Adrenal gland (tissue), 5 donors: ENCODE results near the gene LAMA5.

ENCODE experiments used
- POLR2A ChIP-seq, 2 donors: fragments of 450-650 bp; IDR thresholded peaks; one replicate each; pipeline ENCODE4 v1.6.1; 2017; ENCODE audit warnings: antibody characterized with exemption in 2 of 2, mild to moderate bottlenecking in 2 of 2, moderate library complexity in 1 of 2
- TF ChIP-seq, protein P1 (sequence below), 6 experiments: fragments of 450-650 bp in 4 of 6; fragments of 200-600 bp in 2 of 6; sonication (generic) in 1 of 6; IDR thresholded peaks; 1 replicate in 5 of 6; 2 replicates in 1 of 6; pipeline versions ENCODE4 v1.5.1 to v1.8.0; 2016 to 2021; ENCODE audit warnings: antibody characterized with exemption in 6 of 6, mild to moderate bottlenecking in 2 of 6, moderate library complexity in 1 of 6
- donor health status: DM: no; HTN: no; CAD: no.

DNA sequence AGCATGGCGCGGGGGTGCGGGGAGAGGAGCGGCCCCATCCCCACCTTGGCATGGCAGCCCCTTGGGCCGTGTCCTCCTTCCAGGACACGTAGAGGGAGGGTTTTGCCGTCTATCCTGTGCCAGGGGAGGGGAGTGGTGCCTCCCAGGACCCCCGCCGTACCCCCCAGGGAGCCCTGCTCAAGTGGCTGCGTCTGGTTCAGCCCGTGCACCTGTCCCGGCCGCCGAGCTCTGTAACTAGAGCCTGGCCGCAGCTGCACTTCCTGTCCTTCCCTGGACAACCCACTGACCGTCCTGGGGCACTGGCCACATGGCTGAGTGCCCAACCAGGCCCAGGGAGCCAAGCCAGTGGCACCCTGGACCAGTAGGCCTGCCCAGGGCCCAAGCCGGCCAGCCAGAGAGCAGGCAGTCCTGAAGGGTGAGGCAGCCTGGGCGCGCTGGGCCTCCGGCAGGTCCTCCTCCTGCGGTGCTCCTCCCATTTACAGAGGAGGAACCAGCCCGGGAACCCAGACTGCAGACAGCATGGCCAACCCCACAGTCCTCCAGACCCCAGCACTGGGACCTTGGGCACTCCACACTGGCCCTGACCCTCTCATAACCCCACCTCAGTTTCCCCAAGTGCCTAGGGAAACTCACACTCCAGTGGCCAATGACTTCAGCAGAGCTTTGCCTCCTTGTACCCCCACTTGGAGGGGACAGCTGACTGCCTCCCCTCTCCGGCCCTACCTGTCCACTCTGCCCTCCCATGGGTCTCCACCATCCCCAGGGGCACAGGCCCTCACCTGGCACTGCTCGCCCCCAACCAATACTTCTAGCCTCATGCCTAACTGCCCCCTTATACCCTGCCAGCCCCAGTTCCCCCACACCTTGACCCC, 8.7 kb downstream of the LAMA5 start:
- TF ChIP-seq, protein P1, sequence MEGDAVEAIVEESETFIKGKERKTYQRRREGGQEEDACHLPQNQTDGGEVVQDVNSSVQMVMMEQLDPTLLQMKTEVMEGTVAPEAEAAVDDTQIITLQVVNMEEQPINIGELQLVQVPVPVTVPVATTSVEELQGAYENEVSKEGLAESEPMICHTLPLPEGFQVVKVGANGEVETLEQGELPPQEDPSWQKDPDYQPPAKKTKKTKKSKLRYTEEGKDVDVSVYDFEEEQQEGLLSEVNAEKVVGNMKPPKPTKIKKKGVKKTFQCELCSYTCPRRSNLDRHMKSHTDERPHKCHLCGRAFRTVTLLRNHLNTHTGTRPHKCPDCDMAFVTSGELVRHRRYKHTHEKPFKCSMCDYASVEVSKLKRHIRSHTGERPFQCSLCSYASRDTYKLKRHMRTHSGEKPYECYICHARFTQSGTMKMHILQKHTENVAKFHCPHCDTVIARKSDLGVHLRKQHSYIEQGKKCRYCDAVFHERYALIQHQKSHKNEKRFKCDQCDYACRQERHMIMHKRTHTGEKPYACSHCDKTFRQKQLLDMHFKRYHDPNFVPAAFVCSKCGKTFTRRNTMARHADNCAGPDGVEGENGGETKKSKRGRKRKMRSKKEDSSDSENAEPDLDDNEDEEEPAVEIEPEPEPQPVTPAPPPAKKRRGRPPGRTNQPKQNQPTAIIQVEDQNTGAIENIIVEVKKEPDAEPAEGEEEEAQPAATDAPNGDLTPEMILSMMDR (IDR thresholded peaks at IDR 0.05) = no peak
- TF ChIP-seq POLR2A (IDR thresholded peaks at IDR 0.05) = peak in 1 of 2 donors; percentile 33
